DMS 273 treated with DMSO at 0.1 percent for 48 hours (cell line): ENCODE results near the gene FGFR3.

ENCODE experiments used
- DNase-seq: peaks from one replicate; lab custom pipeline; 2025; lab: John Stamatoyannopoulos, UW

The FGFR3 gene

DNA sequence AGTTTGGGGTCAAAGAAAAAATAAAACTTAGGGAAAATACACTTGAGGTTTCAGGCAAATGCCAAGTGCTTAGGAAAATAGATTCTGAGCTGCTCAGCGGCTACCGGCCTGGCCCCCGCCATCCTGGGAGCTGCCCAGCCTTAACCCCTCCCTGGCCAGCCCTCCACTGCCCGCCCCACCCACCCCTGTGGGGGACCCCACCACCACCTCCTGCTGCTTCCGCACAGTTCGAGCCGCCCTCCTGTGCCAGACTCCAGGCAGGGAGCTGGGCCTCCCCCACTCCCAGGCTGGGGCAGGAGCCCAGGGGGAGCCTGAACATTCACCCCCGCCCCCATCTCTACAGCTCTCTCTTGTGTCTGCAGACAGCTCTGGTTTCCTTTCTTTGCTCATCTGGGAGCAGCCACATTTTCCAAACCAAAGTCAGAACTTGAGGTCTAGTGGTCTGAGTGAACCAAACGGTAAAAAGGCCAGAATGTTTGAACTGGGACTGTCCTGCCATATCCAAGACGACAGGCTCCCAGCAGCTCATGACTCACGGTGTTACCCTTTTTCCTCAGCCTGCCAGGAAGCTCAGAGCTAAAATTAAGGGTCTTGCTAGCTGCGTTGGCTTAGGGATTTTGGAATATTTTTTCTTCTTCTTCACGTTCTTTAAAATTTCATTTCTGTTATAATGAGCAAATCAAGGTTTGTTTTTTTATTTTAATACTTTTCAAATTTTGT is 4.7 kb upstream of the FGFR3 start:
- DNase-seq = no peak

DNA sequence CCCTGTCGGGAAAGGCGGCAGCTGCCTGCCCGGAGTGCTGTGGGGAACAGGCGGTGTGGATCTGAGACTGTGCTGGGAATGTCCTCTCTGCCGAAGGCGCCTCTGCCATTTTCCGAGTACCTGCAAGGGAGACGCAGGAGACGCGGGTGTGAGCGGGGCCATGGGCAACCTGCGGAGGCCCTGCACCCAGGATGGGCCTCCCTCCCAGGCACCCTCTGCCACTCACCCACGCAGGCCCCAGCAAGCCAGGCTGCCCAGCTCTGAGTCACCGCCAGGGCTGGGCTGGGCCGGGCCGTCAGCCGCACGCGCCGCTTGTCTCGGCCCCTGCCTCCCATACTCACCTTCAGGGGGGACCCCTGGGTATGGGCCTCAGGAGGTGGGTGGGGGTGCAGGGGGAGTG is 3.5 kb upstream of the FGFR3 start:
- DNase-seq = no peak

DNA sequence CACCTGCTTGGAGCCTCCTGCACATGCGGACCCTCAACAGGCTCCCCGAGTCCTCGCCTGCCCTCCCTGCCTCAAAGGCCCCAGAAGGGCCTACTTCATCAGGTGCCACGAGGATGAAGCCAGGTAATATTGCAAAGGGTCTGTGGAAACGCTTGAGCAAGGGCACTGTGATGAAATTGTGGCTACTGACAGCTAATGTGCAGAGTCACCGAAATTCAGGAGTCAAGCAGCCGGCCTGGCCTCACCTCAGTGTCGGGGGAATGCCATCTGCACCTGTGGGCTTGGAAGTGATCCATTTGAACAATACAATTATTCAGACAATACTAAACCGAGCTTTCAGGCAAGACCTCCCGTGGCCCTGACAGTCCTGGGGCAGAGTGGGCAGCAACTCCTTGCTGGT is 3.1 kb upstream of the FGFR3 start:
- DNase-seq = no peak

DNA sequence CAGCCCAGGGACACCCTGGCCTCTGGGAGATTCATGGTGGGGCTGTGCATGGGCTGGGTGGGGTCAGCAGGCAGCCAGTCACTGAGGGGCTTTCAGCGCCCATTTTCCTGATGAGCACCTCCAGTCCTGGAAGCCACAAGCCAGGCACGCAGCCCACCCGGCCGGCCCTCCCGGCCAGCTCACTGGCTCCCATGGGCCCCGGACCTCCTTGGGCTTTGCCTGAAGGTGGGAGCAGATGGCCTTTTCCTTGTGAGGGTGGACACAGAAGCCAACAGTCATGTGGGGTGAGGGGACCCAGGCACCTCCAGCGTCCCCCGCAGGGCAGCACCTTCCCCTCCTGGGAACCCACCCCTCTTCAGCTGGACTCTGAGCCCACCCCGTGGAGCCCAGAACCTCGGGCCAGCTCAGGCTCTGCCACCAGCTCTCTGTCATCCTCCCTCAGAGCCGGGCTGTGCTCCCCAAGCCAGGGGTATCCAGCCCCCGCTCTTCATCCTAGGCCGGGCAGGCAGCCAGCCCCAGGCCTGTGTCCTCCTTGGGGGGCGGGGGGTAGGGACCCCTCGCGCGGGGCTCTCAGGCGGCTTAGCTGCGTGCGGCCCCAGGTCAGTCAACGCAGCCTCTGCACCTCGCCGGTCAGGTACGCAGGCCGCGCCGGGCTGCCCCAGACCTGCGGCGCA is 798 bp upstream of the FGFR3 start:
- DNase-seq = no peak

DNA sequence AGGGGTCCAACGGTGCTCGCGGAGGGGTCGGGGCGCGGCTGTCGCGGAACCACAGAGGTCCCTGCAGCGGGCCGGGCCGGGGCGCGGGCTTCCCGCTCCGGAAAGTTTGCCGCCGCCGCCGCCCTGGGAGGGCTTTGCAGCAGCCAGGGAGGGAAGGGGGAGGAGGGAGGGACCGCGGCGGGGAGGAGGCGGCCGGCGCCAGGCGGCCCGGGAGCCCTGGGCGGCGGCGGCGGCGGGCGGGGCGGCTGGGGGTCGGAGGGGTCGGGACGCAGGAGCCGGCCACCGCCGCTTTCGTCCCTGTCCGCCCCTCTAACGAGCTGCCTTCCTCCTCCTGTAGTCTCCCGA is 375 bp downstream of the FGFR3 start:
- no peak for DNase-seq

DNA sequence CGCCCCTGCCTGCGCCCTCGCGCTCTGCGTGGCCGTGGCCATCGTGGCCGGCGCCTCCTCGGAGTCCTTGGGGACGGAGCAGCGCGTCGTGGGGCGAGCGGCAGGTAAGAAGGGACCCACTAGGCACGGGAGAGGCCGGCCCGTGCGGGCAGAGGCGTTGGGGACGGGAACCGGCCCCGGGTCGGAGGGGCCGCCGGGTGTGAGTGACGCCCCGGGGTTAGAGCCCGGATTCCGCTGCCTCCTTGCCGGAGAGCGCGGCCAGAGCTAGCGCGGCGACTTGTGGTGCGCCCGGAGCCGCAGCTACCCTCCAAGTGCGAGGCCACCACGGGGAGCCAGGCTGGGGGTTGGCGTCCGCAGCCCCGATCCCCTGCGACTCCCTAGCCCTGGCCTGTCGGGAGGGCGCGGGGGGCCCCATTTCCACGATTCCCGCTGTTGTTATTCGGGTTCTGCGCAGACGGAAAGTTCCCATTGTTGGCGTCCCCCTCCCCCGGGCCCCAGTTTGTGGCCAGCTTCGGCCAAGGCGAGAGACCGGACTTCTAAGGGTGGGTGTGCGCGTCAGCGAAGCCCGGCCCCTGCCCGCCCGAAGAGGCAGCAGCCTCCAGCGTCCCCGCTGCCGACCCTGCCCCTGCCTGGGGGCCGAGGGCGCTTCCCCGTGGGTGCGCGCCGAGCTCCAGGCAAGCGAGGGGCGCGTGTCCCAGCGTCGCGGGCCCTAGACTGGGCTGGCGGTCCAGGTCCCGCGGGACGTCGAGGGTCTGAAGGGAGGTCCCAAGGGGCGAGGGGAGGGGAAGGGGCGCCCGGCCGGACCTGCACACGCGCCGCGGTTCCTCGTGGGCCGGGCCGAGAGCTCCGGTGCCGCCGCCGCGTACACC is 1.1 kb downstream of the FGFR3 start:
- DNase-seq = no peak

DNA sequence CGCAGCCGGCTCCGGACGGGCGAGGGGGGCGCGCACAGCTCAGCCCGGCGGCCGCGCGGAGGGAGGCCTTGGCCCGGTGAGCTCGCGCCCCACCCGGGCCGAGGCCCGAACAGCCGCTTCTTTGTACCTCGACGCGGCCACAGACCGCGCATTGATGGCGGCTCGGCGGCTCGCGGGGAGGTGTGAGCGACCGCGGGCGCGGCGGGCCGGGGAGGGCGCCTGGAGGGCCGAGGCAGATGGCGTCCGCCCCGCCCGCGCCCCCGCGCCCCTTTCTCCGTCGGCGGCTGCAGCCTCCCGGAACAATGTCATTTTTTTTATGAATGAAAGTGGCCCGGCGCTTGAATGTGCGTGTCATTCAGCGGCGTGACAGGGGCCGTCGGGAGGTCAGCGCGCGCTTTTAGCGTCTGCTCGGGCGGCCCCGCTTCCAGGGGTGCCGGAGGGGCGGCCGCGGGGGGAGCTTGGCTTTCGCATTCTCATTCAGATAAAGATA is 1.8 kb downstream of the FGFR3 start:
- DNase-seq = no peak

DNA sequence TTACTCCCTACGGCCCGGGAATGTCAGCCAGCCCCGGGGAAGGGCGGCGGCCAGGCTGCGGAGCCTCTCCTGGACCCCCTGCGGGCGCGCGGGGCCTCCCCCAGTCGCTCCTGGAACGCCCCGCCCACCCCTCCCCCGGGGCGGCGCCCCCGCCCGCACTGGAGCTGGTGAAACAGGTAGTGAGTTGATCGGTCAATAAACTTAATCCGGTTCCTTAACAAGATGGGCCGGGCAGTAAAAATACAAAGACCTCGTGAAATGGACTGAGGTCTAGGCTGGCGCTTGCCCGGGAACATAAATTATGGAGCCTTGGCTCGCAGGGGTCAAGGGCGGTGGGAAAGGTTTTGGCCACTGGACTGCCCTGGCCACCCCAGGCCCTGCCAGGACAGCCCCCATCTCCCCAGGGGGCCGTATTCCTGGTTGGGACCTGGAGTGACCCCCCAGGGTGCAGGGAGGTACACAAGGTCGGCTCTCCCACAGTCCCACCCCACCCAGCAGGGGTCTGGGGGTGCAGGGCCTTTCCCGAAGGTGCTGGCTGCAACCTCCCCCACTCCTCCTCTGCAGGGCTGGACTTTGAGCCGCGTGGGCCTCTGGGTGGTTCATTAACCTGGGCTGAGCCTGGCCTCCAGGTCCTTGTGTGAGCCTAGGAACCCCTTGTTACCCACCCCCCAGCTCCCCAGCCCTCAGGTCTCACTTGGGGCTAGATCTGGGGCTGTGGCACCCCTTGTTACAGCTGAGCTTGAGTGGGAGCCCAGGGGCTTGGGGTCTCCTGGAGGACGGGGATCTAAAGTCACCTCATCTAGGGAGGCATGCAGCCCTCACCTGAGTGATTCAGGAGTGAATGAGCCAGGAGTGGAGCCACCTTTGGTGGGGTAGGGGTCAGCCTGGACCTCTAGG is 2.5 kb downstream of the FGFR3 start:
- no peak for DNase-seq

DNA sequence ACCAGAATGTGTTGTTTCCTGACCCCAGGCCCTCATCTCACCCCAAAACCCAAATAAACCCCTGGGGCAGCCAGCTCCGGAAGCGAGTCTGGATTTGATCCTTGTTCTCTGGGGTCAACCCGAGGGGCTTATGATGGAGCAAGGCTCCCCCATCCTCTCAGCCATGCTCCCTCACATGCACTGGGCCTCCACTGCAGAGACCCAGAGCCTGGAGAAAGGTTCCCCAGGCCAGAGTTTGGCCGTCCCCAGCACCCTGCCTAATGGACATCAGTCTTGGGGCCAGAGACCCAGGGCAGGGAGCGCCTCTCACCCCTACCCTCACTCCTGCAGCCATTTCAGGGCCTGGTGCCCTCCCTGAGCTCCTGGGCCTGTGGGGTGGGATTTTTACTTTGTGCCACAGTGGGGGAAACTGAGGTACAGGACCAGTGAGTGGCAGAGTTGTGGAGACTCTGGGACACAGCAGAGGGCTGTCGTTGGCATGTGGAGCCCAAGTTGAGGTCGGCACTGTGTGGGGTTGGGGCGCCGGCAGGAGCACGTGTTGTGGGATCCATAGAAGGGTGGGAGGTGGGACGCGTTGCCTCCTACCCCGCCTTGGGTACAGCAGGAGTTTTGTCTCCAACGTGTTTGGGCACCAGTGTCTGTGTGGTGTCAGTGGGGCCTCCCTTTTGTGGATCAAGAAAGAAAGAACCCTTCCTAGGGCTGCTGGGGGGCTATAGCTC is 3.6 kb downstream of the FGFR3 start:
- no peak for DNase-seq

DNA sequence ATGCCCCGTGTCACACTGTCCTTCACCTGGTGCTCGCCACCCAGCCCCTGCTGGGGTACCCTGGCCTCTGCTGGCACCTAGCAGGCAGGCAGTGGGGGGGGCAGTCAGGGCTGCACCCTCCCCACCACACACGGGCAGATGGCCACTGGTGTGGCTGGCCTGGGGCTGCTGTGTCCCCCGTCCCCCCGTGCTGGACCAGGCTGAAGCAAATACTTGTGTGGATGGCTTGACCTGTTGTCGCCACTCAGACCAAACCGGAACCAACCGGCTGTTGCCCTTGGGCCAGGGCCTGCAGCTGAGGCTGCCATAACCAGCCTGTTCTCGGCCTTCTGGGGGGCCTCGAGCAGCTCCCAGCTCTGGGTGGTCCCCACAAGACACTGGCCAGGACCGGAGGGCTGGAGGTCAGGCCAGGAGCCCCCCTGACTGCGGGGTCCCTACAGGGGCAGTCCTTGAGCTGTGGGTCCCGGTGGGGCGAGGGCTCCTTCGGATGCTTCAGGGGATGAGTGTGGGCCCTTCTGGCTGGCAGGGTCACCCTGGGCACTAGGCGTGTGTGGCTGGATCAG is 4.3 kb downstream of the FGFR3 start:
- no peak for DNase-seq

DNA sequence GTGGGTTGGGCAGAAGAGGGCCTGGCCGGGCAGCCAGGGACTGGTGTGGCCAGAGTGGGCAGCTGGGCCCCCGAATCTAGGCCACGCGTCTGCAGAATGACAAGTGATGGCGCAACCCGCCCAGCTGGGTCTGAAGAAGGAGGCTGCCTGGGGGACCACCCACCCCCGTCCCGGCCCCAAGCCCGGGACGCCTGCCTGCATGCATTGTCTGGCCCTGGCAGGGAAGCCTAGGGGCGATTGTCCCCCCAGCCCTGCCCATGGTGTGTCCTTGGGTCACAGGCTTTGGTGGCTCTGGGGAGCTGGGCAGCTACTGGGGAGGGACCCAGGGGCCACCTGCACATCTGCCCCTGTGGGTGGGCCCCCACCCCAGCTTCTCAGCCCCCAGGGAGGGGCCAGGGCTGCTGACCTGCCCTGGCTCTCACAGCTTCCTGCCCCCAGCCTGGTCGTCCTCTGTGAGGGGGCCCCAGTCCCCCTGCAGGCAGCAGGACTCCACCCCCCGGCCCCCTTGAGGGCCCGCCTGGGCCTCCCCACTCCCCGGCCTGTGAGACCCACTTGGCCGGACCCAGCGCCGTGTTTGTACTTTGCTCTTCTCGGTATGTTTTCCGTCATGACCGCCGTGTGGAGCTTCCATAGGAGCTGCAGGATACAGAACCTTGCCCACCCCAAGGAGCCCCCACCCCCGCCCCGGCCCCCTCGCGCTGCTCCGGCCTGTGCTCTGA is 4.9 kb downstream of the FGFR3 start:
- DNase-seq = no peak

DNA sequence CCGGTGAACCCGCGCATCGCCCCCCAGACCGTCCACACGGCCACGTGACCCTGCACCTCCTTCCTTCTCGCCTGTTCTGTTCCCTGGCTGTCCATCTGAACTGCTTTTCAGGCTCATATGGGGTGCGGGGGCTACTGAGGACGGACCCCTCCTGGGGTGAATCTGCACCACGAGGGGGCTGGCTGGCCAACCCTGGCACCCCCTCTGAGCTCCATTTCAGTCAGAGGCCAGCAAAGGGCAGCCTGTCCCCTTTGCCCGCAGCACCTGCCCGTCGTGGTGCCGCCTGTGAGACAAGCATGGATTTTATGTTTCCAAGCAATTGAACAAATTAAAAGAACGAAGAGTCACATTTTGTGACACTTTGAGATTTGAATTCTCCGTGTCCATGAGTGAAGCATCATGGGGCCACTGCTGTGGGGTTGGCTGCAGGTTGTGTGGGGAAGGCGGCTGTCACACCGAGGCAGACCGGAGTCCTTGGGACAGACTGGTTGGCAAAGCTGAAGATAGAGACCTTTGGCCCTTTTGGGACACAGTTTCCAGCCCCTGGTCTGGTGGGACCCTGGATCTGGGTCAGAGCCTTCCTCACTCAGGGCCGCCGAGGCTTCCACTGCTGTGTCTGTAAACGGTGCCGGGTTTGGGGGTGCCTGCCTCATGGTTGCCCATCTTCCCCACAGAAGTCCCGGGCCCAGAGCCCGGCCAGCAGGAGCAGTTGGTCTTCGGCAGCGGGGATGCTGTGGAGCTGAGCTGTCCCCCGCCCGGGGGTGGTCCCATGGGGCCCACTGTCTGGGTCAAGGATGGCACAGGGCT is 5.7 kb downstream of the FGFR3 start:
- DNase-seq = no peak

DNA sequence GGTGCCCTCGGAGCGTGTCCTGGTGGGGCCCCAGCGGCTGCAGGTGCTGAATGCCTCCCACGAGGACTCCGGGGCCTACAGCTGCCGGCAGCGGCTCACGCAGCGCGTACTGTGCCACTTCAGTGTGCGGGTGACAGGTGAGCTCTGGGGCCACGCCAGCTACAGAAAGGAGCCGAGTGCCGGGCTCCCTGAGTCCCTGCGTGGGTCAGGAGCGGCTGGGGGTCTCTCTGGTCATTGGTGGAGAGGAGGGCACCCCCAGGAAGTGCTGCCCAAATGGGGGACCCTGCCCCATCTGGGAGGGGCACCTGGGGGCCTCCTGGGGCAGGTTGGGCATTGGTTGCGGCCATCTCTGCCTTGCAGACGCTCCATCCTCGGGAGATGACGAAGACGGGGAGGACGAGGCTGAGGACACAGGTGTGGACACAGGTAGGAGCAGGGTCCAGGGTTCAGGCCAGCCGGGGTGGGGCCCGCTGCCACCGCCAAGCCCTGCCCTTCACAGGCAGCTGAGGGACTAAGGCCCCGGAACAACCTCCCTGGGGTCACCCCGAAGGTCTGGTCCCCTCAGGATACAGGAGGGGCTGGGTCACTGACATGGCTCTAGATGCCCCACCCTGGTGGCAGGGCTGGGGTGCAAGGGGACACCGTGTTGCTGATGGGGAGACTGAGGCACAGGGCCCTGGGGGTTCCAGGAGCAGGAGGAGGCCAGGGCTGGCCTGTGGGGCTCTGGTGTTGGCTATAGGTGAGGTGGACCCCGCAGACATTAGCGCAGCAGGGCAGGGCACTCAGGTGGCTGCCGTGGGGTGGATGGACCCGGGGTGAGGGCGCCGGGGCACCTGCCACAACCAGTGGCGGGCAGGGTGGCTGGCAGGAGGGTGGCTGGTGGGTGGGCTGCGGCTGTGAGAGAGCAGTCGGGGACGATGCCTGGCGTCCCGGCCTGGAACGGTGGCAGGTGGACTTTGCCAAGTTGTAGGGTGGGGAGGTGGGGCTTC is 6.6 kb downstream of the FGFR3 start:
- DNase-seq = no peak

DNA sequence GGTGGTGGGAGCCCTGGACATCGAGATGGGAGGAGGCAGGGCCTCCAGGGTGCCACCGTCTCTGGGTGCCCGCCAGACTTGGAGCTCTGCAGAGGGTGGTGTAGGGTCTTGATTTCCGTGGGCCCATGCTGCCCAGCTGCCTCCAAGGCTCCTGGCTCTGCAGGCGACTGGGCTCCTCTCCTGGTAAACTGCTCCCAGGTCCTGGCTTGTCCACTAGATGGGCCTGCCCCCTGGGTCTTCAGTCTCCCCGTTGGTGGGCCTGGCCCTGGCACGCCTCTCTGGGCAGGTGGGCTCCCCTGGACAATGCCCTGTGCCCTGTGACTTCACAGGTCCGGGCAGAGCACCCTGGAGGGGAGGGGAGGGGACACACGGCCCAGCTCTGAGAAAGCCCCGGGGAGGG is 7.7 kb downstream of the FGFR3 start:
- no peak for DNase-seq

DNA sequence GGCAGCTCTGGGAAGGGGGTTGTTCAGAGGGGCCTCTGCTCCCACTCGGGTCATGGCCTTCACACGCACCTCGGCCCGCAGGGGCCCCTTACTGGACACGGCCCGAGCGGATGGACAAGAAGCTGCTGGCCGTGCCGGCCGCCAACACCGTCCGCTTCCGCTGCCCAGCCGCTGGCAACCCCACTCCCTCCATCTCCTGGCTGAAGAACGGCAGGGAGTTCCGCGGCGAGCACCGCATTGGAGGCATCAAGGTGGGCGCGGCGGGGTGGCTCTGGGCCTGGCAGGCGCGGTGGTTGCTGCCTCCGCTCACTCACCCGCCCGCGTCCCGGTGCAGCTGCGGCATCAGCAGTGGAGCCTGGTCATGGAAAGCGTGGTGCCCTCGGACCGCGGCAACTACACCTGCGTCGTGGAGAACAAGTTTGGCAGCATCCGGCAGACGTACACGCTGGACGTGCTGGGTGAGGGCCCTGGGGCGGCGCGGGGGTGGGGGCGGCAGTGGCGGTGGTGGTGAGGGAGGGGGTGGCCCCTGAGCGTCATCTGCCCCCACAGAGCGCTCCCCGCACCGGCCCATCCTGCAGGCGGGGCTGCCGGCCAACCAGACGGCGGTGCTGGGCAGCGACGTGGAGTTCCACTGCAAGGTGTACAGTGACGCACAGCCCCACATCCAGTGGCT is 8.3 kb downstream of the FGFR3 start:
- no peak for DNase-seq

DNA sequence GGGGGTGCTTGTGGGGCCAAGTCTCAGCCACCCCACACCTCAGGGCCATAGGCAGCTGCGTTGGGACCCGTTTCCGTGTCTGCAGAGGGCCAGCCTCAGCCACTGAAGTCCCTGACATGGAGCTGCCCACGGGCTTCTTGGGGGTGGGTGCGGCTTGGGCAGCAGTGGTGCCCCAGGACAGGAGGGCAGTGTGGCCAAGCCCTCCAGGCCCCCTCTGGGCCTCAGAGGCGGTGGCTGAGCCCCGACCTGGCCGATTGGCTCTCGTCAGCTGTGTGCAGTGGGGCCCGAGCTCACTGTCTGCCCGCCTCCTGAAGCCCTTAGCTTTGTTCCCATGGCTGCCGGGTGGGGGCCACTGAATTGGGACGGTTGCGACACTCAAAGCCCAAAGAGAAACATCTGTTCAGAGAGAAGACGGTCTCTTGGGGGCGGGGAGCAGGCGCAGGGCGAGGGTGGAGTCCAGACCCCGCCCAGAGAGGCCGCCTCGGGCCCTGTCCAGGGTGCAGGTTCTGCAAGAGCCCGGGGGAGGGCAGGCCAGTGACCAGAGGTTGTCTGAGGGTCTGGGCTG is 9.1 kb downstream of the FGFR3 start:
- no peak for DNase-seq
